Ishikawa (cell line): ENCODE results near the gene CACNG7.

Experiments
- CEBPB ChIP-seq: IDR thresholded peaks from 2 replicates; pipeline ENCODE4 v1.6.1; 2012
- CREB1 ChIP-seq: IDR thresholded peaks from 2 replicates; pipeline ENCODE4 v1.6.1; 2012; ENCODE audit warnings: low read depth
- EGR1 ChIP-seq: IDR thresholded peaks from 2 replicates; pipeline ENCODE4 v1.6.1; 2012
- EP300 ChIP-seq: IDR thresholded peaks from 2 replicates; pipeline ENCODE4 v1.6.1; 2012; ENCODE audit warnings: borderline replicate concordance
- FOXM1 ChIP-seq: IDR thresholded peaks from 2 replicates; pipeline ENCODE4 v1.6.1; 2012; ENCODE audit warnings: low read depth, borderline replicate concordance
- MAX ChIP-seq: IDR thresholded peaks from 2 replicates; pipeline ENCODE4 v1.6.1; 2012
- NFIC ChIP-seq: IDR thresholded peaks from 2 replicates; pipeline ENCODE4 v1.6.1; 2012
- RAD21 ChIP-seq: IDR thresholded peaks from 2 replicates; pipeline ENCODE4 v1.6.1; 2012; ENCODE audit warnings: low read depth
- REST ChIP-seq: IDR thresholded peaks from 2 replicates; pipeline ENCODE4 v1.6.1; 2012; ENCODE audit warnings: low read depth, mild to moderate bottlenecking
- TAF1 ChIP-seq: IDR thresholded peaks from 2 replicates; pipeline ENCODE4 v1.6.1; 2012; ENCODE audit warnings: low read depth, mild to moderate bottlenecking
- TCF12 ChIP-seq: IDR thresholded peaks from 2 replicates; pipeline ENCODE4 v1.6.1; 2012; ENCODE audit warnings: low read depth
- TEAD4 ChIP-seq: IDR thresholded peaks from 2 replicates; pipeline ENCODE4 v1.6.1; 2012
- USF1 ChIP-seq: IDR thresholded peaks from 2 replicates; pipeline ENCODE4 v1.6.1; 2012
- YY1 ChIP-seq: IDR thresholded peaks from 2 replicates; pipeline ENCODE4 v1.6.1; 2012; ENCODE audit warnings: low read depth
- ZBTB7A ChIP-seq: IDR thresholded peaks from 2 replicates; pipeline ENCODE4 v1.6.1; 2012; ENCODE audit warnings: low read depth

The CACNG7 gene

GRCh38 chr19:53884256-53884655 is 24.8 kb upstream of the CACNG7 start:
- TF ChIP-seq YY1, result no peak
- TF ChIP-seq USF1, result no peak
- no peak for TF ChIP-seq TCF12
- TF ChIP-seq CEBPB, result no peak
- no peak for TF ChIP-seq TAF1
- TF ChIP-seq TEAD4, result no peak
- TF ChIP-seq EGR1, result no peak
- no peak for TF ChIP-seq MAX
- no peak for TF ChIP-seq NFIC
- TF ChIP-seq CREB1, result no peak
- no peak for TF ChIP-seq REST
- TF ChIP-seq EP300, result no peak
- no peak for TF ChIP-seq FOXM1
- no peak for TF ChIP-seq RAD21
- no peak for TF ChIP-seq ZBTB7A

GRCh38 chr19:53885036-53885435 is 24.0 kb upstream of the CACNG7 start:
- no peak for TF ChIP-seq EP300

- TF ChIP-seq CEBPB (no peak), EP300 (no peak), YY1 (no peak), CREB1 (no peak), MAX (no peak), TEAD4 (no peak), FOXM1 (no peak), TAF1 (no peak), REST (no peak), USF1 (no peak), RAD21 (no peak), NFIC (no peak), EGR1 (no peak), TCF12 (no peak)
Observed at GRCh38 chr19:53892301-53892980, 16.6 kb upstream of the CACNG7 start.

- TF ChIP-seq ZBTB7A, result no peak
- no peak for TF ChIP-seq EP300
- TF ChIP-seq EGR1, result no peak
- no peak for TF ChIP-seq MAX
- no peak for TF ChIP-seq CREB1
- TF ChIP-seq TCF12, result no peak
- no peak for TF ChIP-seq USF1
- TF ChIP-seq RAD21, result no peak
- no peak for TF ChIP-seq YY1
- no peak for TF ChIP-seq NFIC
- no peak for TF ChIP-seq FOXM1
- no peak for TF ChIP-seq TAF1
- no peak for TF ChIP-seq TEAD4
- TF ChIP-seq REST, result no peak
- TF ChIP-seq CEBPB, result no peak
Observed at GRCh38 chr19:53892981-53893325, 16.1 kb upstream of the CACNG7 start.
